Prostate gland (tissue), 2 donors: ENCODE results near the gene MYO7B.

ENCODE experiments used
- CTCF ChIP-seq, 4 experiments: fragments of 200-600 bp in 2 of 4; fragments of 450-650 bp in 2 of 4; sonication (generic) in 2 of 4; IDR thresholded peaks; 1 replicate in 3 of 4; 2 replicates in 1 of 4; pipeline ENCODE4 v1.5.1; 2016 to 2019; ENCODE audit warnings: antibody characterized with exemption in 4 of 4, mild to moderate bottlenecking in 2 of 4, moderate library complexity in 2 of 4
- POLR2A ChIP-seq: fragments of 450-650 bp; IDR thresholded peaks from one replicate; pipeline ENCODE4 v1.6.1; 2016; ENCODE audit warnings: antibody characterized with exemption, mild to moderate bottlenecking

- no peak for TF ChIP-seq CTCF (IDR thresholded peaks at IDR 0.05)
- no peak for TF ChIP-seq POLR2A
Measured at GRCh38 chr2:127606625-127607398, 71.3 kb downstream of the MYO7B start.
